Mesothelial cell of epicardium (in vitro differentiated cells): ENCODE data around the gene OR8I2. TPM values are rescaled to one million over a fixed set of nuclear protein-coding genes. Genes with fewer than 3 reads are reported as not detected.
"Not testable (repeated sequence)": the region's sequence is repeated elsewhere in the genome, so short reads cannot be mapped to it uniquely, and the experiment has no call there.

Experiments used
- DNase-seq, 2 experiments: peaks; one replicate each; pipeline ENCODE4 v3.0.0; 2021; ENCODE audit warnings: low spot score in 2 of 2; ENCODE audit not compliant: unreplicated experiment in 2 of 2
- H3K27ac Mint-ChIP-seq: 2 replicates; pipeline ENCODE4 v1.8.0; 2021; ENCODE audit warnings: mixed read lengths
- H3K27me3 Mint-ChIP-seq: 2 replicates; pipeline ENCODE4 v1.8.0; 2021; ENCODE audit warnings: low read depth, mixed read lengths
- H3K36me3 Mint-ChIP-seq: 2 replicates; pipeline ENCODE4 v1.8.0; 2021; ENCODE audit warnings: mixed read lengths
- H3K4me1 Mint-ChIP-seq: 2 replicates; pipeline ENCODE4 v1.8.0; 2021; ENCODE audit warnings: mixed read lengths
- H3K4me3 Mint-ChIP-seq: 2 replicates; pipeline ENCODE4 v1.8.0; 2021; ENCODE audit warnings: mild to moderate bottlenecking, moderate library complexity, mixed read lengths
- H3K9me3 Mint-ChIP-seq: 2 replicates; pipeline ENCODE4 v1.8.0; 2021; ENCODE audit warnings: mixed read lengths
- total RNA-seq: library from RNA; stranded (reverse); gene quantifications from 3 replicates; pipeline ENCODE4 v1.2.1, GENCODE V29; 2021
- TF ChIP-seq, protein P1 (sequence below): fragments of 200-600 bp; sonication (generic); IDR thresholded peaks from one replicate; pipeline ENCODE4 v1.5.0; 2021; ENCODE audit warnings: antibody characterized with exemption; ENCODE audit not compliant: unreplicated experiment

OR8I2 gene
- total RNA-seq, result not detected in 3 replicates

DNA sequence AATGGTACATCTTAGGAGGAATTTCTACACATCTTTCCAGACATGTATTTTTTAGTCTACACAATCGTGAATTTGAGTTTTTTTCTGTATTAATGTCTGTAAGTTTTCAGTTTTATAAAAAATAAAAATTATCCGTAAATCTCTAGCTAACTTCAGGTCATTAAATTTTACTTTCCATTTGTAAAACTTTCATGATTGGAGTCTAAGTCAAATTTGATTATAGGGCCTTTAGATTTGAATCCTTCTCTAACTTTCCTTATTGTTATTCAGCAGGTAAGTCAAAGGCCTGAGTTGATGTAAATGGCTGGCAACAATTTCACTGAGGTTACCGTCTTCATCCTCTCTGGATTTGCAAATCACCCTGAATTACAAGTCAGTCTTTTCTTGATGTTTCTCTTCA is at the start of gene OR8I2:
OR8I2 (plus strand) TSS at position 301 of the 400 bp plus-strand sequence; CDS start at position 301, 0 bp downstream.
- TF ChIP-seq, protein P1, sequence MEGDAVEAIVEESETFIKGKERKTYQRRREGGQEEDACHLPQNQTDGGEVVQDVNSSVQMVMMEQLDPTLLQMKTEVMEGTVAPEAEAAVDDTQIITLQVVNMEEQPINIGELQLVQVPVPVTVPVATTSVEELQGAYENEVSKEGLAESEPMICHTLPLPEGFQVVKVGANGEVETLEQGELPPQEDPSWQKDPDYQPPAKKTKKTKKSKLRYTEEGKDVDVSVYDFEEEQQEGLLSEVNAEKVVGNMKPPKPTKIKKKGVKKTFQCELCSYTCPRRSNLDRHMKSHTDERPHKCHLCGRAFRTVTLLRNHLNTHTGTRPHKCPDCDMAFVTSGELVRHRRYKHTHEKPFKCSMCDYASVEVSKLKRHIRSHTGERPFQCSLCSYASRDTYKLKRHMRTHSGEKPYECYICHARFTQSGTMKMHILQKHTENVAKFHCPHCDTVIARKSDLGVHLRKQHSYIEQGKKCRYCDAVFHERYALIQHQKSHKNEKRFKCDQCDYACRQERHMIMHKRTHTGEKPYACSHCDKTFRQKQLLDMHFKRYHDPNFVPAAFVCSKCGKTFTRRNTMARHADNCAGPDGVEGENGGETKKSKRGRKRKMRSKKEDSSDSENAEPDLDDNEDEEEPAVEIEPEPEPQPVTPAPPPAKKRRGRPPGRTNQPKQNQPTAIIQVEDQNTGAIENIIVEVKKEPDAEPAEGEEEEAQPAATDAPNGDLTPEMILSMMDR, result no peak
- H3K36me3 Mint-ChIP-seq, result no peaks in the 10 kb centered on the region

DNA sequence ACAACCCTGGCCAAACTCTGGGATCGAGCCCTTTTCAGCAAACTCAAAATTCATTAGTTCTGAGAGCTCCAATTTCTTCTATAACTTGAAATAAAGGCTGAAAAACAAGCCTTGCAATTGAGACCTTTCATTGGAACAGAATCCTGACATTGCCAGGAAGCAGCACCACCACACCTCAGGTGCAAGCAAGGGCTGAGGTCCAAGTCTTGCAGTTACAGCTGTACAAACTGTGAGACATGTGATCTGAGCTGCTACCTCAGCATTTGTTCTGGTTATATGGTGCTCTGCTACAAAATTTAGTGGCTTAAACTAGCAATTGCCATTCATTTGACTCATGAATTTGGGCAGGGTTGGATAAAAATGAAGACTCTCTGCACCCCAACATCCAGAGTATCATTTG is 47.6 kb upstream of the OR8I2 start:
- DNase-seq, result no peak
- Mint-ChIP-seq H3K27me3 (no peaks in the 10 kb centered on the region), H3K4me1 (no peaks in the 10 kb centered on the region), H3K36me3 (no peaks in the 10 kb centered on the region), H3K27ac (no peak overlapping the region), H3K9me3 (peaks cover 13% of the 10 kb centered on the region), H3K4me3 (no peak overlapping the region)
- TF ChIP-seq, protein P1, result no peak

More for the DNA sequence above, at the start of gene OR8I2:
- no peaks in the 10 kb centered on the region for H3K27me3 Mint-ChIP-seq
- no peaks in the 10 kb centered on the region for H3K9me3 Mint-ChIP-seq
- no peak within 1 kb of the TSS for H3K4me3 Mint-ChIP-seq
- no peak for DNase-seq
- H3K27ac Mint-ChIP-seq, result no peak within 1 kb of the TSS
- H3K4me1 Mint-ChIP-seq, result no peaks in the 10 kb centered on the region

DNA sequence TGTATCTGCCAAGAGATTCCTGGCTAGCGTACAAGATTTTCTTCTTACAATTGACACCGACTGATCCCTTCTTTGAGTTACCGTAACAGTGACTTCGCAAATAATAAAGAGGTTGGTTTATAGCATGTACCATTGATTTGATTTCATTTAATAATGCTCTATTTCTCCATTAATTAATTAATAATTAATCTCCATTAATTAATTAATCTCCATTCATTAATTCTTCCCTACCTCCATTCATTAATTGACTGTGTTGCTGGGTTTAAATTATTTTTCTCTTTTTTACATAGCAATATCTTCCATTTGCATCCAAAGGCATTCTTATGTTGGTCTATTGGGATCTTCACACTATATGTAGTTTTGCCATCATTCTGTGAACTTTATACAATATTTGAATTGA is 44.6 kb upstream of the OR8I2 start:
- DNase-seq, result no peak
- Mint-ChIP-seq H3K36me3 (no peaks in the 10 kb centered on the region), H3K4me3 (no peak overlapping the region), H3K9me3 (peaks cover 3% of the 10 kb centered on the region), H3K27me3 (no peaks in the 10 kb centered on the region), H3K27ac (no peak overlapping the region), H3K4me1 (no peaks in the 10 kb centered on the region)
- TF ChIP-seq, protein P1, result no peak

DNA sequence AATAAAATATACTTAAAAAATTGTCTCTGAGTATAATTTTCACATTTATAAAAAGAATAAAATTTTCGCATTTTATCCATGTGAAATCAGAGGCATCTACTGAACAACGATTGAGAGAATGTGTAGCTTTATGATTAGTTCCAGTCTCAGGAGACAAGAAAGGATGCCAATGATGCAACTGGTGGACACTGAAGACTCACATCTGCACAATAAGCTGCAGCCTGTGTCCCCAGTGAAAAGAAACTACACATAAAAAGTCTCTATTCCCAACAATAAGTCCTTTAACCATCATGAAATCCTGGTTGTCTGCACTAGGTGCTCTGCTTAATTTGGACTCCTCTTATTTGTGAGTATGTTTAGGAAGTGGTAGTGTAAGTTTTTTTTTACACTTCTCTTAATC is 43.6 kb upstream of the OR8I2 start:
- no peak overlapping the region for H3K27ac Mint-ChIP-seq
- TF ChIP-seq, protein P1, result no peak
- H3K9me3 Mint-ChIP-seq, result peaks cover 1% of the 10 kb centered on the region
- no peaks in the 10 kb centered on the region for H3K4me1 Mint-ChIP-seq
- DNase-seq, result no peak
- H3K36me3 Mint-ChIP-seq, result no peaks in the 10 kb centered on the region
- no peaks in the 10 kb centered on the region for H3K27me3 Mint-ChIP-seq
- H3K4me3 Mint-ChIP-seq, result no peak overlapping the region

DNA sequence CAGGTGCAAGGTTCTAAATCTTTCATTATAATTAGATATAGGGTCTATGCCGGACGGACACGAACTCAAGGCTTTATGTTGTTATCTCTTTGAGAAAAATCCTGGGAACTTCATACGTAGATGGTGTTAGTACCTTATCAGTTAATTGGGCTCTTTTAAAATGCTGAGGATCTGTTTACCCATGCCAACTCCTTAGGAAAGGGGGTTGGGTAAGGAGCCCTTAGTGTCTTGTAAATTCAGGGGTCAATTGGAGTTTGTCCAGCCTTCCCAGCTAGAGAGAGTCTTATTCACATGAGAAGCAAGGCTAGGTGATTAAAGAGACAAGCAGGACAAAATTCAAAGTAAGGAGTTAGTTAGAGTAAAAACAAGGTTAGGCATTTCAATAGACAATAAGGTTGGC is 36.7 kb upstream of the OR8I2 start:
- not testable (repeated sequence) for H3K9me3 Mint-ChIP-seq, DNase-seq, H3K4me1 Mint-ChIP-seq, H3K4me3 Mint-ChIP-seq, H3K27ac Mint-ChIP-seq, H3K27me3 Mint-ChIP-seq, H3K36me3 Mint-ChIP-seq

DNA sequence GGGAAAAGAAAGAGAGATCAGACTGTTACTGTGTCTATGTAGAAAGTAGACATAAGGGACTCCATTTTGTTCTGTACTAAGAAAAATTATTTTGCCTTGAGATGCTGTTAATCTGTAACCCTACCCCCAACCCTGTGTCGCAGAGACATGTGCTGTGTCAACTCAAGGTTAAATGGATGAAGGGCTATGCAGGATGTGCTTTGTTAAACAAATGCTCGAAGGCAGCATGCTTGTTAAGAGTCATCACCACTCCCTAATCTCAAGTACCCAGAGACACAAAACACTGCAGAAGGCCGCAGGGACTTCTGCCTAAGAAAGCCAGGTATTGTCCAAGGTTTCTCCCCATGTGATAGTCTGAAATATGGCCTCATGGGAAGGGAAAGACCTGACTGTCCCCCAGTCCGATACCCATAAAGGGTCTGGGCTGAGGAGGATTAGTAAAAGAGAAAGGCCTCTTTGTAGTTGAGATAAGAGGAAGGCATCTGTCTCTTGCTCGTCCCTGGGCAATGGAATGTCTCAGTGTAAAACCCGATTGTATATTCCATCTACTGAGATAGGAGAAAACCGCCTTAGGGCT is 35.4 kb upstream of the OR8I2 start:
- H3K4me3 Mint-ChIP-seq, H3K27ac Mint-ChIP-seq, H3K27me3 Mint-ChIP-seq, H3K36me3 Mint-ChIP-seq, DNase-seq, H3K4me1 Mint-ChIP-seq, H3K9me3 Mint-ChIP-seq: not testable (repeated sequence)

DNA sequence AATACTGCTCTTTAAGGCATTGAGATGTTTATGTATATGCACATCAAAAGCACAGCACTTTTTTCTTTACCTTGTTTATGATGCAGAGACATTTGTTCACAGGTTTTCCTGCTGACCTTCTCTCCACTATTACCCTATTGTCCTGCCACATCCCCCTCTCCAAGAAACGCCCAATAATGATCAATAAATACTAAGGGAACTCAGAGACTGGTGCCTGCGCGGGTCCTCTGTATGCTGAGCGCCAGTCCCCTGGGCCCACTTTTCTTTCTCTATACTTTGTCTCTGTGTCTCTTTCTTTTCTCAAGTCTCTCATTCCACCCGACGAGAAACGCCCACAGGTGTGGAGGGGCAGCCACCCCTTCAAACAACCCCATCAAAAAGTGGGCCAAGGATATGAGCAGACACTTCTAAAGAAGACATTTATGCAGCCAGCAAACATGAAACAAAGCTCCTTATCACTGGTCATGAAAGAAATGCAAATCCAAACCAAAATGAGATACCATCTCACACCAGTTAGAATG is 34.8 kb upstream of the OR8I2 start:
- H3K9me3 Mint-ChIP-seq, H3K4me3 Mint-ChIP-seq, H3K4me1 Mint-ChIP-seq, H3K27ac Mint-ChIP-seq, H3K27me3 Mint-ChIP-seq, H3K36me3 Mint-ChIP-seq, DNase-seq: not testable (repeated sequence)
